CD14-positive monocyte (primary cell): Measurements from ENCODE around the gene MINK1. TPM values are rescaled to one million over a fixed set of nuclear protein-coding genes. Genes with fewer than 3 reads are reported as not detected.

ENCODE experiments used
- DNase-seq, 3 donors: peaks; one replicate each; pipeline ENCODE4 v3.0.0-alpha.2; 2011 to 2022
- H2AFZ ChIP-seq: 2 replicates; pipeline ENCODE4 v1.6.0; 2012; ENCODE audit warnings: mild to moderate bottlenecking, low read depth, low read length, inconsistent platforms; ENCODE audit not compliant: insufficient read depth, poor library complexity, severe bottlenecking
- H3K27ac ChIP-seq, 2 donors: 1 replicate in 1 of 2; 2 replicates in 1 of 2; pipeline ENCODE4 v1.5.1; 2012 to 2013; ENCODE audit warnings: low read length in 2 of 2, control low read depth in 1 of 2, inconsistent platforms in 1 of 2, low read depth in 1 of 2, mild to moderate bottlenecking in 1 of 2
- H3K27me3 ChIP-seq, 2 donors: one replicate each; pipeline versions ENCODE4 v1.6.0 to v1.6.1; 2011 to 2013; ENCODE audit warnings: low read length in 2 of 2; ENCODE audit not compliant: control insufficient read depth in 2 of 2, insufficient read depth in 2 of 2
- H3K36me3 ChIP-seq, 2 donors: replicated peaks in 1 of 2; 1 replicate in 1 of 2; 2 replicates in 1 of 2; pipeline versions ENCODE4 v1.5.1 to v1.6.1; 2012 to 2013; ENCODE audit warnings: low read length in 2 of 2, control low read depth in 1 of 2, inconsistent platforms in 1 of 2, mild to moderate bottlenecking in 1 of 2; ENCODE audit not compliant: insufficient read depth in 2 of 2, control insufficient read depth in 1 of 2
- H3K4me1 ChIP-seq, 2 donors: 1 replicate in 1 of 2; 2 replicates in 1 of 2; pipeline versions ENCODE4 v1.5.1 to v1.6.1; 2012 to 2013; ENCODE audit warnings: low read length in 2 of 2, control low read depth in 1 of 2, inconsistent platforms in 1 of 2, mild to moderate bottlenecking in 1 of 2, moderate library complexity in 1 of 2; ENCODE audit not compliant: insufficient read depth in 2 of 2, control insufficient read depth in 1 of 2
- H3K4me2 ChIP-seq: replicated peaks from 2 replicates; pipeline ENCODE3; 2012; ENCODE audit warnings: low read length, moderate library complexity, mild to moderate bottlenecking; ENCODE audit not compliant: poor library complexity, severe bottlenecking; ENCODE audit errors: extremely low read depth
- H3K4me3 ChIP-seq, 3 experiments: fragments of 200-600 bp in 1 of 3; sonication (generic) in 1 of 3; replicated peaks in 1 of 3; 1 replicate in 2 of 3; 2 replicates in 1 of 3; pipeline ENCODE4 v1.5.1; 2011 to 2013; ENCODE audit warnings: low read length in 3 of 3, mild to moderate bottlenecking in 3 of 3, control low read depth in 2 of 3, low read depth in 2 of 3, inconsistent platforms in 1 of 3, moderate library complexity in 1 of 3
- H3K79me2 ChIP-seq: 2 replicates; pipeline ENCODE4 v1.6.0; 2012; ENCODE audit warnings: mild to moderate bottlenecking, control low read depth, inconsistent platforms, low read length, moderate library complexity; ENCODE audit not compliant: insufficient read depth
- H3K9ac ChIP-seq: 2 replicates; pipeline ENCODE4 v1.6.0; 2017; ENCODE audit warnings: low read length, mild to moderate bottlenecking; ENCODE audit not compliant: insufficient read depth, poor library complexity, severe bottlenecking
- H3K9me3 ChIP-seq, 2 donors: replicated peaks in 1 of 2; 1 replicate in 1 of 2; 2 replicates in 1 of 2; pipeline versions ENCODE4 v1.5.1 to v1.6.1; 2012 to 2013; ENCODE audit warnings: low read length in 2 of 2, control low read depth in 1 of 2; ENCODE audit not compliant: control insufficient read depth in 1 of 2, insufficient read depth in 1 of 2
- H4K20me1 ChIP-seq: 2 replicates; pipeline ENCODE4 v1.6.0; 2012; ENCODE audit warnings: mild to moderate bottlenecking, low read length, control low read depth, moderate library complexity; ENCODE audit not compliant: insufficient read depth
- H3K27ac Mint-ChIP-seq, 7 donors: one replicate each; pipeline ENCODE4 v1.8.0; 2020; ENCODE audit warnings: mild to moderate bottlenecking in 7 of 7, mixed read lengths in 7 of 7, moderate library complexity in 6 of 7, inconsistent platforms in 2 of 7
- H3K27me3 Mint-ChIP-seq, 3 donors: one replicate each; pipeline ENCODE4 v1.8.0; 2021 to 2022; ENCODE audit warnings: low read depth in 3 of 3, mild to moderate bottlenecking in 3 of 3, mixed read lengths in 3 of 3, moderate library complexity in 3 of 3, inconsistent platforms in 1 of 3
- H3K36me3 Mint-ChIP-seq, 2 donors: one replicate each; pipeline ENCODE4 v1.8.0; 2020; ENCODE audit warnings: mixed read lengths in 2 of 2, inconsistent platforms in 1 of 2, mild to moderate bottlenecking in 1 of 2
- H3K4me1 Mint-ChIP-seq: one replicate; pipeline ENCODE4 v1.8.0; 2020; ENCODE audit warnings: mild to moderate bottlenecking, mixed read lengths
- H3K4me3 Mint-ChIP-seq, 2 donors: one replicate each; pipeline ENCODE4 v1.8.0; 2020; ENCODE audit warnings: mild to moderate bottlenecking in 2 of 2, mixed read lengths in 2 of 2, moderate library complexity in 1 of 2
- H3K9me3 Mint-ChIP-seq, 7 donors: one replicate each; pipeline ENCODE4 v1.8.0; 2020 to 2022; ENCODE audit warnings: mixed read lengths in 7 of 7, mild to moderate bottlenecking in 6 of 7, moderate library complexity in 6 of 7, inconsistent platforms in 2 of 7
- WGBS: methylation state at CpG from one replicate; pipeline ENCODE4 v1.1.5; 2013; ENCODE audit warnings: missing lambda C conversion rate; ENCODE audit not compliant: insufficient coverage; 5-methylcytosine and 5-hydroxymethylcytosine counted together
- intact Hi-C, 2 donors: fragments of 100-400 bp; cut with micrococcal nuclease; formaldehyde crosslinking; loops; one replicate each; pipeline versions ENCODE4 v1.15.0 to v1.15.1; 2023
- polyA plus RNA-seq, 3 donors: library from polyadenylated mRNA; depleted of rRNA in 1 of 3; unstranded in 2 of 3; stranded (reverse) in 1 of 3; fragments of 300-500 nt in 2 of 3; fragments of >200 nt in 1 of 3; fragmentation: Illumina TruSeq in 2 of 3; gene quantifications; 1 replicate in 2 of 3; 2 replicates in 1 of 3; pipeline ENCODE4 v1.2.3, GENCODE V29; 2012 to 2021
- TF ChIP-seq, protein P1 (sequence below): fragments of 200-600 bp; IDR thresholded peaks from one replicate; pipeline ENCODE4 v1.8.0; 2022; ENCODE audit warnings: antibody characterized with exemption, mild to moderate bottlenecking

Gene MINK1
- polyA plus RNA-seq, 3 donors = 3.2 to 159 (median 7.2) TPM

GRCh38 chr17:4944554-4945175 lies 111.5 kb downstream of the MINK1 start:
- peaks cover 71% of the 10 kb centered on the region for H4K20me1 ChIP-seq
- peaks cover 61 to 78% of the 10 kb centered on the region in 2 donors for H3K4me1 ChIP-seq
- peaks cover 81% of the 10 kb centered on the region for H3K79me2 ChIP-seq
- H3K4me2 ChIP-seq = peak overlapping the region; percentile 98
- H3K27ac Mint-ChIP-seq = peak overlapping the region; percentile 95 to 99 (median 97)
- peak overlapping the region; percentile 2 to 94 (median 17) for H3K4me3 ChIP-seq
- TF ChIP-seq, protein P1, sequence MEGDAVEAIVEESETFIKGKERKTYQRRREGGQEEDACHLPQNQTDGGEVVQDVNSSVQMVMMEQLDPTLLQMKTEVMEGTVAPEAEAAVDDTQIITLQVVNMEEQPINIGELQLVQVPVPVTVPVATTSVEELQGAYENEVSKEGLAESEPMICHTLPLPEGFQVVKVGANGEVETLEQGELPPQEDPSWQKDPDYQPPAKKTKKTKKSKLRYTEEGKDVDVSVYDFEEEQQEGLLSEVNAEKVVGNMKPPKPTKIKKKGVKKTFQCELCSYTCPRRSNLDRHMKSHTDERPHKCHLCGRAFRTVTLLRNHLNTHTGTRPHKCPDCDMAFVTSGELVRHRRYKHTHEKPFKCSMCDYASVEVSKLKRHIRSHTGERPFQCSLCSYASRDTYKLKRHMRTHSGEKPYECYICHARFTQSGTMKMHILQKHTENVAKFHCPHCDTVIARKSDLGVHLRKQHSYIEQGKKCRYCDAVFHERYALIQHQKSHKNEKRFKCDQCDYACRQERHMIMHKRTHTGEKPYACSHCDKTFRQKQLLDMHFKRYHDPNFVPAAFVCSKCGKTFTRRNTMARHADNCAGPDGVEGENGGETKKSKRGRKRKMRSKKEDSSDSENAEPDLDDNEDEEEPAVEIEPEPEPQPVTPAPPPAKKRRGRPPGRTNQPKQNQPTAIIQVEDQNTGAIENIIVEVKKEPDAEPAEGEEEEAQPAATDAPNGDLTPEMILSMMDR = no peak
- H3K36me3 Mint-ChIP-seq = peaks cover 44 to 51% of the 10 kb centered on the region in 2 donors
- no peaks in the 10 kb centered on the region for H3K9me3 Mint-ChIP-seq
- H3K27me3 Mint-ChIP-seq = peaks cover 0 to 5% (median 0%) of the 10 kb centered on the region in 3 donors
- 28% methylated on average over 5 of the region's 8 CpGs for WGBS
- no peak overlapping the region for H2AFZ ChIP-seq
- intact Hi-C loops = loop anchor here in 1 of 2 donors (5.0 kb wide), 2 partner anchors 42 to 177 kb away; partner anchors contain the start of gene CHRNE
- no peaks in the 10 kb centered on the region for H3K27me3 ChIP-seq
- H3K4me3 Mint-ChIP-seq = peak overlapping the region; percentile 68 to 86
- H3K36me3 ChIP-seq = peaks cover 32 to 43% of the 10 kb centered on the region in 2 donors
- peak overlapping the region; percentile 61 for H3K9ac ChIP-seq
- peak overlapping the region; percentile 85 to 94 for H3K27ac ChIP-seq
- no peaks in the 10 kb centered on the region for H3K9me3 ChIP-seq
- peaks cover 66% of the 10 kb centered on the region for H3K4me1 Mint-ChIP-seq
- no peak for DNase-seq

- Histone ChIP-seq H3K27me3 (no peaks in the 10 kb centered on the region), H3K27ac (peak overlapping the region; percentile 85 to 94), H4K20me1 (peaks cover 71% of the 10 kb centered on the region), H3K79me2 (peaks cover 82% of the 10 kb centered on the region), H3K36me3 (peaks cover 32 to 43% of the 10 kb centered on the region in 2 donors), H3K4me3 (peak overlapping the region; percentile 2 to 94 (median 92)), H3K9ac (peak overlapping the region; percentile 61), H3K4me2 (peak overlapping the region; percentile 98), H3K9me3 (no peaks in the 10 kb centered on the region), H3K4me1 (peaks cover 65 to 83% of the 10 kb centered on the region in 2 donors), H2AFZ (no peak overlapping the region)
- Mint-ChIP-seq H3K4me1 (peaks cover 68% of the 10 kb centered on the region), H3K4me3 (peak overlapping the region; percentile 68 to 86), H3K27me3 (peaks cover 0 to 5% (median 0%) of the 10 kb centered on the region in 3 donors), H3K27ac (peak overlapping the region; percentile 95 to 99 (median 97)), H3K36me3 (peaks cover 44 to 51% of the 10 kb centered on the region in 2 donors), H3K9me3 (no peaks in the 10 kb centered on the region)
- peak; percentile 86 to 96 (median 93) for DNase-seq
- intact Hi-C loops = loop anchor here in 1 of 2 donors (5.0 kb wide), 2 partner anchors 43 to 178 kb away; partner anchors contain the start of gene CHRNE
- 40% methylated on average over 3 of the region's 7 CpGs for WGBS
- TF ChIP-seq, protein P1 = no peak
Observed at GRCh38 chr17:4945176-4945943, 112.2 kb downstream of the MINK1 start.
